A549 (cell line): ENCODE data around the gene AOAH.

Source experiments
- CTCF ChIP-seq: fragments of >200 bp; sonication (Bioruptor Twin); formaldehyde crosslinking; IDR thresholded peaks from 3 replicates; pipeline ENCODE4 v1.5.1; 2016
- ELK1 ChIP-seq: fragments of 150-350 bp; IDR thresholded peaks from 2 replicates; pipeline ENCODE4 v1.6.1; 2014; ENCODE audit warnings: low read depth, mild to moderate bottlenecking, low read length
- EP300 ChIP-seq, 2 experiments: fragments of >200 bp; sonication (Bioruptor Twin); formaldehyde crosslinking; IDR thresholded peaks; 2 replicates in 1 of 2; 3 replicates in 1 of 2; pipeline ENCODE4 v1.6.1; 2016 to 2017
- FOSL2 ChIP-seq, 2 experiments: fragments of 450-650 bp in 1 of 2; fragments of >200 bp in 1 of 2; sonication (Bioruptor Twin) in 1 of 2; formaldehyde crosslinking; IDR thresholded peaks; 2 replicates each; pipeline versions ENCODE4 v1.5.0 to v1.6.1; 2016 to 2020; ENCODE audit warnings: mild to moderate bottlenecking in 1 of 2, moderate library complexity in 1 of 2
- HMGXB4 ChIP-seq: fragments of 250-450 bp; sonication (Bioruptor Pico); IDR thresholded peaks from 2 replicates; pipeline ENCODE4 v1.5.0; 2021; ENCODE audit warnings: mild to moderate bottlenecking, moderate library complexity, borderline replicate concordance
- HOXB5 ChIP-seq: fragments of 250-450 bp; sonication (Bioruptor Pico); IDR thresholded peaks from 2 replicates; pipeline ENCODE4 v1.5.0; 2020; ENCODE audit warnings: mild to moderate bottlenecking, moderate library complexity
- MAFK ChIP-seq: fragments of 450-650 bp; IDR thresholded peaks from 2 replicates; pipeline ENCODE4 v1.6.1; 2014; ENCODE audit not compliant: partially characterized antibody
- MYC ChIP-seq: IDR thresholded peaks from 2 replicates; pipeline ENCODE4 v1.6.1; 2012; ENCODE audit warnings: mild to moderate bottlenecking, inconsistent platforms, low read length, improper control_type of control experiment, borderline replicate concordance
- NPAS2 ChIP-seq: fragments of 250-450 bp; sonication (Bioruptor Pico); IDR thresholded peaks from 2 replicates; pipeline ENCODE4 v1.8.0; 2022; ENCODE audit warnings: mild to moderate bottlenecking, moderate library complexity, borderline replicate concordance
- POLR2A ChIP-seq: IDR thresholded peaks from 2 replicates; pipeline ENCODE4 v1.6.1; 2012; ENCODE audit warnings: mild to moderate bottlenecking, low read length
- ZFP36 ChIP-seq: fragments of 450-650 bp; IDR thresholded peaks from 2 replicates; pipeline ENCODE4 v1.6.1; 2014; ENCODE audit warnings: borderline replicate concordance; ENCODE audit not compliant: partially characterized antibody
- ZNF302 ChIP-seq: fragments of 250-450 bp; sonication (Bioruptor Pico); IDR thresholded peaks from 2 replicates; pipeline ENCODE4 v1.9.0; 2021; ENCODE audit warnings: inconsistent platforms, mild to moderate bottlenecking, moderate library complexity

- no peak for TF ChIP-seq CTCF
- TF ChIP-seq POLR2A, result no peak
- no peak for TF ChIP-seq HOXB5 (CRISPR knock-in tag)
- TF ChIP-seq FOSL2 (IDR thresholded peaks at IDR 0.05), result no peak
- no peak for TF ChIP-seq FOSL2 (CRISPR knock-in tag; IDR thresholded peaks at IDR 0.05)
- TF ChIP-seq NPAS2 (CRISPR knock-in tag), result no peak
- TF ChIP-seq ZNF302 (CRISPR knock-in tag), result no peak
- no peak for TF ChIP-seq HMGXB4
- TF ChIP-seq ELK1, result no peak
- TF ChIP-seq EP300 (IDR thresholded peaks at IDR 0.05), result no peak
- no peak for TF ChIP-seq ZFP36
- no peak for TF ChIP-seq MAFK
- TF ChIP-seq MYC, result no peak
These were observed 132.7 kb downstream of the AOAH start for GRCh38 chr7:36591636-36592035.
